NOMO-1 treated with DMSO at 0.1 percent for 48 hours (cell line): ENCODE measurements around the gene RHBDF2.

Experiments used
- DNase-seq: peaks from one replicate; lab custom pipeline; 2025; ENCODE audit not compliant: unreplicated experiment; lab: John Stamatoyannopoulos, UW

Gene RHBDF2

DNA sequence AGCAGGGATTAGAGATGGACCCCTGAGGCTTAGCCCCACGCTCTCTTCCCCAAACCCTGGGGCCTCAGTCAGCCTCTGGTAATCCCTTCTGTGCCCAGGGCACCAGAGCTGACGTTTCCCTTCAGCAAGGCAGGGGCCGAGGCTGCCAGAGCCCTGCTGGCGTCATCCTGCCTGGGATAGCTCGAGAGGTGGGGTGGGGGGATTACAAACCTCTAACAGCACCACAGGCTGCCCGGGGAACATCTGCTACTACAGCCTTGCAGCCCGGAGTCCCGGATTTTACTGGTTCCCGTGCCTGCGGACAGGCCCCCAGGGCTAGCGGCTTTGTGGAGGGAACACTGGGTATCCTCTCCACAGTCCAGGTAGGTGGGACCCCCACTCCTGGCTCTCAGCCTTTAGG is 33.9 kb downstream of the RHBDF2 start, which contains the start of gene AANAT:
Gene AANAT (plus strand): TSS at position 238 of the 400 bp plus-strand sequence. CDS start 1,144 bp downstream, outside the sequence.
- DNase-seq, result no peak

- no peak for DNase-seq
These were observed 34.5 kb downstream of the RHBDF2 start for GRCh38 chr17:76466775-76467130.

DNA sequence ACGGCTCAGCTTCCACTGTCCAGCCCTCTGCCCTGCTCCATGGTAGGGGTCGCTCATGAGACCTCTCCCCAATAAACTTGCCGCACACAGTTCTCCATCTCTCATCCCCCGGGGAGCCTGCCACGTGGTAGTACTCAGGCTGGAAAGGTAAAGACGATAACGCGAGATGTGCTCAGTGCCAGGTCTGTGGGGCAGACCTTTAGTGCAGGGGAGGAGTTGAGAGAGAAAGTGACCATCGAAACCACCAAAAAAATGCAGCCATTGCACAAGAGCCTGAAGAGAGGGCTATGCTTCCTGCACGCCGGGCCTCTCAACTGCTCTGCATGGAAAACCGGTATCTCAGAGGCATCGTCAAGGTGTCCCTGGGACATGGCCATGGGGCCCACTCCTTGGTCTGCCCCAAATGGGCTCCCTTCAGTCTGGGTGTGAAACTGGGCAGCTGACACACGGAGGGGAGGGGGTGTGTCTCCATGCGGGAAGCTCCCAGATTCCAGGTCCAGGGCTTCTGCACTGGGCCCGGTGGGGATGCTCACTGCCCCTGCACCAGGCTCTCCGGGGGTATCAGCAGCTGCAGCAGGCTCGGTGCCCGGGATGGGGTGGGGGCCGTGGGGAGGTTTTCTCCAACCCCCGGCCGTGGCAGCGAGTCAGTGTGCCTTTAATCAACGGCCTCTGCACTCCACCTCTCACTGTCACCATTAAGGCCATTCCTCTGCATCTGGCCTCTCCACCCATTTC is 38.5 kb downstream of the RHBDF2 start:
- DNase-seq, result no peak

- no peak for DNase-seq
These were observed 39.3 kb downstream of the RHBDF2 start for GRCh38 chr17:76461765-76462555.

DNA sequence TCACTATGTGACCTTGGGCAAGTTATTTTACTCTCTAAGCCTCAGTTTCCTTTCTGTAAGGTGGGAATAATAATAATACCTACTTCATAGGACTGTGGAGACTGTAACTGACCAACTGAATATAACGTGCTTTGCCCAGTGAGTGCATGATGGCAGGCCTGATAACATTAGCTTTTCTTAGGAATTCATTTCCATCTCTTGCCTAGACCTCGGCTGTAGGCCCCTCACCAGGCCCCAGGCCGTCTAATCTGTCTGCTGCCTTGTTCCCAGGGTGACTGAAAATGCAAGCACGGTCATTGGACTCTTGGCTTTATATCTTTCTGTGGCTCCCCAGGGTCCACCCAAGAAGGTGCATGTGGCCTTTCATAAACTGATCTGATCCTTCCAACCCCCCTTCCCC is 41.5 kb downstream of the RHBDF2 start:
- DNase-seq, result no peak

GRCh38 chr17:76458580-76459490 is 42.4 kb downstream of the RHBDF2 start:
- DNase-seq, result no peak

GRCh38 chr17:76453431-76453743 is 47.8 kb downstream of the RHBDF2 start:
- DNase-seq, result no peak

- DNase-seq, result peak; percentile 81
These were observed 48.4 kb downstream of the RHBDF2 start, which contains the start of gene UBE2O for GRCh38 chr17:76452660-76453430. Gene UBE2O, minus strand, starts transcription at chr17:76453152. Its CDS starts 11 bp downstream, at chr17:76453141.

DNA sequence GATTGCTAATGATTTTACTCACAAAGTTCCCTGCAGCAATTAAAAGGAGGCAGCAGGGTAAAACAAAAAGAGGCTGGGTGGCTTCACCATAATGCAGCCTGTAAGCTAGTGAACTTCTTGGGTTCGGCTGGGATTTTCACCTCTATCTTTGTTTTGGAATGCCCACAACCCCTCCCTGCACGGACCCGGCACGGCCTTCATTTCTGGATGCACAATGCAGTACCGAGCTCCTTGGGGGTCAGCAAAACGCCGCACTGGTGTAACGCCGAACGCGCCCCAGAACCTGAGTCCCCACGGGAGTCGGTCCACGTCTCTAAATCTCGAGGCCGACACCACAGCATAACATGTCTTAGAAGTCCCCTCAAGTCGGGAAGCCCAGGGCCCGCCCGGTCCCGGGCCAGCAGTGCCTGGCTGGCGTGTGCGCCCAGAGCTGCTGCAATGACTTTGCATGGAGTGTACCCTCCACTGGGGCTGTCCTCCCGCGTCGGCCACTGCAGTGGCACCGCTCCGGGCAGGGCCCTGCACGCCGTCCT is 49.0 kb downstream of the RHBDF2 start:
- no peak for DNase-seq

DNA sequence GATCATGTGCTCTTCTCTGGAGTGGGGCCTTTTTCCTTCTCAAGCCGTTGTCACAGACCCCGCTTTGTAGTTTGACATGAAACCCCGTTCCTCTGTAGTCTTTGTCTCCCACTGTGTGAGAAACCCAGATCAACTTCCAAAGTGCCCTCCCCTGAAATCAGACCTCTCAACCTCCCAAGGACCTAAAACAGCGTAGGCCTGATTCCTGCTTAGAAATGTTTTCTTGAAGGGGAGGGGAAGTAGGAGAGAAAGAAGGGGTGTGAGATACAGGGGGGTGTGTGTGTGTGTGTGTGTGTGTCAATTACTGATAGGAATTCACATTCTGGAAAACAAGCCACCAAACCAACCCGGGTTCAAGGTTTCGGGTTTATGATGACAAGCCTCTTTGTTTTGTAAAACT is 49.7 kb downstream of the RHBDF2 start:
- no peak for DNase-seq

DNA sequence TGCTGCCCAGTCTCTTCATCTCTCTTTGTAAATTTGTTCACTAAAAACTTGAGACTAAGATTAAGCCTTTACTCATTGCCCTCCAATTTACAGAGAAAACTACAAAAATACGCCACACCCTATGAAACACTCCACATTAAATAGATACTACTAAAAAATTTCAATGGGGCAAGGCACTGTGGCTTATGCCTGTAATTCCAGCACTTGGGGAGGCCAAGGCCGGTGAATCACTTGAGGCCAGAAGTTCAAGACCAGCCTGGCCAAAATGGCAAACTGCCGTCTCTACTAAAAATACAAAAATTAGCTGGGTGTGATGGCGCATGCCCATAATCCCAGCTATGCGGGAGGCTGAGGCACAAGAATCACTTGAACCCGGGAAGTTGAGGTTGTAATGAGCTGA is 52.1 kb downstream of the RHBDF2 start:
- no peak for DNase-seq

- no peak for DNase-seq
These were observed 53.1 kb downstream of the RHBDF2 start for GRCh38 chr17:76447931-76448652.

GRCh38 chr17:76446449-76447231 is 54.6 kb downstream of the RHBDF2 start:
- peak; percentile 10 for DNase-seq

GRCh38 chr17:76445697-76446448 is 55.4 kb downstream of the RHBDF2 start:
- DNase-seq, result no peak

GRCh38 chr17:76444518-76445311 is 56.5 kb downstream of the RHBDF2 start:
- no peak for DNase-seq

DNA sequence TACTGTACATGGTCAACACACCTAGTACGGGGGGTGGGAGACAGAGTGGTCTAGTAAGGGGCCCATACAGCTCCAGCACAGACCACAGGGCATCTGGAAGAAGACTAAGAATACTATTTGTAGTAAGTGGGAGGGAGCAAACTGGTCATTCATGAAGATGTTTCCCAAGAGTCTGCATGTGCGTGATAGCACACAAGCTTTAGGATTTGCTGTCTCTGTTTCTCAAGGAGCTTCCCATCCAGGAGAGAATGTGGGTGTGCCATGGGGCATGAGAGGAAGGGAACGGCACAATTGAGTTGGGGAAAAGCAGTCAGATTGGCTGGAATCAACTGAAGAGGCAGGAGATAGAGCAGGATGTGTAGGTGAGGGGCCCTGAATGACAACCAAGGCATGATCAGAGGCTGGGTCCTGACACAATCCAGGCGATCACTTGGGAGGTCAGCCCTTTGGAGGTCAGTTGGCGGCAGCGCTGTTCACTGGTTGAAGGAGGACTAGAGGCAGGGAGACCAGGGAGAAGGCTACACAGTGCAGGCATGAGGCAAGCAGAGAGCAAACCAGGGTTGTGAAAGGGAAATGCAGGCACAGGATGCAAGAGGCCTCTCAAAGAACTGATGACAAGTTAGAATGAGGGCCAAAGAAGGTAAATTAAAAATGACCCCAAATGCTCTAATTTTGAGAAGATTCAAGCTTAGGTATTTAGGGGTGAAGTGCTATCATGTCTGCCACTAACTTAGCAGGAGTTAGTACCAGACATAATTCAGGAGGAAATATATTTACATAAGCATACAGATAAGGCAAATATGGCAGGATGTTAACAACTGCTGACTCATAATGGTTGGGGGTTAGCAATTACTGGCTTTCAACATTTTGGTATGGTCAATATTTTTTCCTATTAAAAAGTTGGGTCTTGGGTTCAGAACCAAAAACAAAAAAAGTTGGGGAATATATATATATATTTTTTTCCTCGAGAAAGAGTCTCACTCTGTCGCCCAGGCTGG is 58.6 kb downstream of the RHBDF2 start:
- DNase-seq, result no peak
